Colonic mucosa (tissue), 4 donors: ENCODE measurements around the gene PPP6R2. TPM values are rescaled to one million over a fixed set of nuclear protein-coding genes. Genes with fewer than 3 reads are reported as not detected.

ENCODE experiments used
- DNase-seq: peaks from one replicate; pipeline ENCODE4 v3.0.0-alpha.2; 2020
- H3K27ac ChIP-seq: fragments of 200-600 bp; one replicate; pipeline ENCODE4 v1.8.0; 2021
- H3K27me3 ChIP-seq: fragments of 200-600 bp; one replicate; pipeline ENCODE4 v1.8.0; 2021
- H3K36me3 ChIP-seq: fragments of 200-600 bp; one replicate; pipeline ENCODE4 v1.8.0; 2021
- H3K4me1 ChIP-seq: fragments of 200-600 bp; one replicate; pipeline ENCODE4 v1.8.0; 2021; ENCODE audit warnings: mild to moderate bottlenecking
- H3K4me3 ChIP-seq: fragments of 200-600 bp; one replicate; pipeline ENCODE4 v1.8.0; 2021
- H3K9ac ChIP-seq, 2 donors: one replicate each; pipeline ENCODE4 v1.7.0; 2013; ENCODE audit warnings: control low read depth in 2 of 2, low read depth in 2 of 2, low read length in 2 of 2
- H3K9me3 ChIP-seq: fragments of 200-600 bp; one replicate; pipeline ENCODE4 v1.8.0; 2021
- CTCF ChIP-seq: fragments of 200-600 bp; IDR thresholded peaks from one replicate; pipeline ENCODE4 v1.8.0; 2022; ENCODE audit warnings: antibody characterized with exemption, mild to moderate bottlenecking
- intact Hi-C: fragments of 100-400 bp; cut with DNase I; formaldehyde crosslinking; loops from one replicate; pipeline ENCODE4 v1.14.1; 2022
- total RNA-seq, 2 donors: library from RNA; stranded (reverse); fragmentation: NEBNext Ultra II Directional in 1 of 2; extraction: Animal tissue kit (Norgen Biotek cat#: 25700) in 1 of 2; gene quantifications; one replicate each; pipeline ENCODE4 v1.2.1, GENCODE V29; 2021
- donor health status: healthy.
- donor health status: DM: no; HTN: no; CAD: no.
- donor health status: DM: no; HTN: no; CAD: no.

PPP6R2 gene
- total RNA-seq, 2 donors from 2014 or later, result 34.1 to 55.9 TPM

- intact Hi-C loops, result no loop called here
- Histone ChIP-seq H3K27me3 (peaks cover 21% of the 10 kb centered on the region), H3K27ac (no peak overlapping the region), H3K4me3 (no peak overlapping the region), H3K36me3 (no peaks in the 10 kb centered on the region), H3K9ac (no peak overlapping the region), H3K4me1 (peaks cover 15% of the 10 kb centered on the region), H3K9me3 (no peaks in the 10 kb centered on the region)
- no peak for DNase-seq
- TF ChIP-seq CTCF, result no peak
Measured at GRCh38 chr22:50485221-50486131, 142.3 kb downstream of the PPP6R2 start.

- Histone ChIP-seq H3K36me3 (no peaks in the 10 kb centered on the region), H3K9ac (no peak within 1 kb of the TSS), H3K27ac (no peak within 1 kb of the TSS), H3K27me3 (peaks cover 9% of the 10 kb centered on the region), H3K9me3 (no peaks in the 10 kb centered on the region), H3K4me3 (no peak within 1 kb of the TSS), H3K4me1 (peaks cover 9% of the 10 kb centered on the region)
- no peak for TF ChIP-seq CTCF
- intact Hi-C loops, result no loop called here
- DNase-seq, result no peak
Measured at GRCh38 chr22:50486561-50487289, 143.6 kb downstream of the PPP6R2 start, which contains the start of gene MIOX. Gene MIOX, plus strand, starts transcription at chr22:50486859. Its CDS starts 39 bp downstream, at chr22:50486898.

- Histone ChIP-seq H3K9me3 (no peaks in the 10 kb centered on the region), H3K36me3 (no peaks in the 10 kb centered on the region), H3K27me3 (peaks cover 2% of the 10 kb centered on the region), H3K9ac (no peak overlapping the region), H3K27ac (no peak overlapping the region), H3K4me1 (peaks cover 6% of the 10 kb centered on the region), H3K4me3 (no peak overlapping the region)
- intact Hi-C loops, result no loop called here
- no peak for TF ChIP-seq CTCF
- DNase-seq, result no peak
Measured at GRCh38 chr22:50487290-50488005, 144.3 kb downstream of the PPP6R2 start.

GRCh38 chr22:50488006-50488677, 145.0 kb downstream of the PPP6R2 start:
- H3K4me3 ChIP-seq, result no peak overlapping the region
- H3K27me3 ChIP-seq, result no peaks in the 10 kb centered on the region
- no peak overlapping the region for H3K9ac ChIP-seq
- no peaks in the 10 kb centered on the region for H3K9me3 ChIP-seq
- intact Hi-C loops, result no loop called here
- no peak overlapping the region for H3K27ac ChIP-seq
- no peak for DNase-seq
- H3K4me1 ChIP-seq, result peaks cover 6% of the 10 kb centered on the region
- no peak for TF ChIP-seq CTCF
- H3K36me3 ChIP-seq, result no peaks in the 10 kb centered on the region

GRCh38 chr22:50488886-50489285, 145.8 kb downstream of the PPP6R2 start:
- no peaks in the 10 kb centered on the region for H3K27me3 ChIP-seq
- H3K4me3 ChIP-seq, result no peak overlapping the region
- intact Hi-C loops, result no loop called here
- no peaks in the 10 kb centered on the region for H3K36me3 ChIP-seq
- DNase-seq, result no peak
- TF ChIP-seq CTCF, result no peak
- H3K9me3 ChIP-seq, result no peaks in the 10 kb centered on the region
- H3K9ac ChIP-seq, result no peak overlapping the region
- no peak overlapping the region for H3K27ac ChIP-seq
- H3K4me1 ChIP-seq, result peaks cover 6% of the 10 kb centered on the region
